HCT116 (cell line): ENCODE measurements around the gene ZSCAN26. TPM values are rescaled to one million over a fixed set of nuclear protein-coding genes. Genes with fewer than 3 reads are reported as not detected.

Source experiments
- ATAC-seq: fragments of 200-7000 bp; cut with Tn5 transposase; 2 replicates; pipeline ENCODE4 v1.9.1; 2020; ENCODE audit warnings: mild to moderate bottlenecking, moderate library complexity
- BruUV-seq: library from RNA; stranded (reverse); fragments of 400-500 nt; replicated peaks from 2 replicates; lab custom pipeline; 2021; lab: Mats Ljungman, UMichigan
- CTCF ChIA-PET: fragments of 300-600 bp; sonication (Branson Sonifier 250); formaldehyde crosslinking; loops from one replicate; lab custom pipeline; 2021; ENCODE audit warnings: antibody characterized with exemption; lab: Charles Lee
- POLR2A ChIA-PET: fragments of 300-600, 350-600 bp; sonication (Branson Sonifier 250); formaldehyde crosslinking; loops from one replicate; lab custom pipeline; 2021; ENCODE audit warnings: antibody characterized with exemption; lab: Charles Lee
- RAD21 ChIA-PET, 2 experiments: fragments of 300-600 bp; sonication (Branson Sonifier 250); formaldehyde crosslinking; loops; one replicate each; lab custom pipeline; 2023; ENCODE audit warnings: low total read pairs in 2 of 2; ENCODE audit not compliant: uncharacterized antibody in 2 of 2, unreplicated experiment in 2 of 2, low non-redundant PET in 1 of 2; lab: Charles Lee
- DNase-seq: peaks from one replicate; pipeline ENCODE4 v3.0.0-alpha.2; 2010; ENCODE audit warnings: low read depth, low spot score
- H2AFZ ChIP-seq: fragments of 200-600 bp; shearing (Covaris generic), sonication (generic); 2 replicates; pipeline ENCODE4 v1.6.1; 2017; ENCODE audit warnings: low read depth, mixed run types, mixed read lengths, antibody characterized with exemption, low read length; ENCODE audit not compliant: poor library complexity, severe bottlenecking
- H3K27ac ChIP-seq: 2 replicates; pipeline ENCODE4 v1.5.1; 2012; ENCODE audit warnings: low read depth, low read length
- H3K27me3 ChIP-seq: fragments of 200-600 bp; sonication (generic); 2 replicates; pipeline ENCODE4 v1.6.1; 2016; ENCODE audit warnings: mixed run types, low read length, mixed read lengths; ENCODE audit not compliant: insufficient read depth
- H3K36me3 ChIP-seq, 2 experiments: fragments of 200-500 bp in 1 of 2; fragments of 200-600 bp in 1 of 2; sonication (Bioruptor generic) in 1 of 2; sonication (generic) in 1 of 2; 2 replicates each; pipeline versions ENCODE4 v1.5.1 to v1.6.1; 2014 to 2016; ENCODE audit warnings: low read length in 2 of 2, inconsistent platforms in 1 of 2, mixed read lengths in 1 of 2, mixed run types in 1 of 2; ENCODE audit not compliant: insufficient read depth in 2 of 2, control insufficient read depth in 1 of 2
- H3K4me1 ChIP-seq, 2 experiments: fragments of 200-600 bp in 1 of 2; sonication (generic) in 1 of 2; 2 replicates each; pipeline versions ENCODE4 v1.5.1 to v1.6.1; 2012 to 2017; ENCODE audit warnings: low read length in 2 of 2, inconsistent platforms in 1 of 2, mild to moderate bottlenecking in 1 of 2, mixed read lengths in 1 of 2, mixed run types in 1 of 2, moderate library complexity in 1 of 2; ENCODE audit not compliant: insufficient read depth in 2 of 2, control insufficient read depth in 1 of 2
- H3K4me2 ChIP-seq: fragments of 200-600 bp; sonication (generic); 2 replicates; pipeline ENCODE4 v1.6.1; 2017; ENCODE audit warnings: mixed run types, low read length, mixed read lengths
- H3K4me3 ChIP-seq, 2 experiments: fragments of 200-600 bp in 1 of 2; sonication (generic) in 1 of 2; replicated peaks in 1 of 2; 2 replicates each; pipeline ENCODE4 v1.5.1; 2011 to 2016; ENCODE audit warnings: low read length in 2 of 2, control low read depth in 1 of 2, low read depth in 1 of 2, mild to moderate bottlenecking in 1 of 2, mixed read lengths in 1 of 2, mixed run types in 1 of 2
- H3K79me2 ChIP-seq: fragments of 200-600 bp; sonication (generic); 2 replicates; pipeline ENCODE4 v1.6.1; 2017; ENCODE audit warnings: mild to moderate bottlenecking, mixed run types, low read length, moderate library complexity, mixed read lengths; ENCODE audit not compliant: insufficient read depth
- H3K9ac ChIP-seq: fragments of 200-600 bp; sonication (generic); 2 replicates; pipeline ENCODE4 v1.6.1; 2016; ENCODE audit warnings: low read length, mixed read lengths
- H3K9me2 ChIP-seq: fragments of 200-600 bp; sonication (generic), shearing (Covaris generic); 2 replicates; pipeline ENCODE4 v1.6.1; 2017; ENCODE audit warnings: mixed run types, mild to moderate bottlenecking, moderate library complexity; ENCODE audit not compliant: insufficient read depth
- H3K9me3 ChIP-seq, 2 experiments: fragments of 200-500 bp in 1 of 2; fragments of 200-600 bp in 1 of 2; sonication (Bioruptor generic) in 1 of 2; sonication (generic) in 1 of 2; 2 replicates each; pipeline ENCODE4 v1.6.1; 2014 to 2017; ENCODE audit warnings: low read length in 2 of 2, mixed read lengths in 2 of 2, inconsistent platforms in 1 of 2, low read depth in 1 of 2, mild to moderate bottlenecking in 1 of 2, mixed run types in 1 of 2, moderate library complexity in 1 of 2; ENCODE audit not compliant: control insufficient read depth in 1 of 2, insufficient read depth in 1 of 2
- H4K20me1 ChIP-seq: fragments of 200-600 bp; sonication (generic), shearing (Covaris generic); 2 replicates; pipeline ENCODE4 v1.6.1; 2017; ENCODE audit warnings: mixed run types, mild to moderate bottlenecking, moderate library complexity; ENCODE audit not compliant: insufficient read depth
- CEBPB ChIP-seq: IDR thresholded peaks from 2 replicates; pipeline ENCODE4 v1.6.1; 2012; ENCODE audit warnings: low read depth
- JUND ChIP-seq: IDR thresholded peaks from 2 replicates; pipeline ENCODE4 v1.6.1; 2012
- POLR2A ChIP-seq: IDR thresholded peaks from 2 replicates; pipeline ENCODE4 v1.7.0; 2011; ENCODE audit warnings: borderline replicate concordance; ENCODE audit not compliant: insufficient read depth, insufficient read length; ENCODE audit errors: extremely low read depth
- POLR2AphosphoS5 ChIP-seq: IDR thresholded peaks from 2 replicates; pipeline ENCODE4 v1.6.1; 2011; ENCODE audit warnings: mild to moderate bottlenecking, low read depth, low read length, moderate library complexity
- RAD21 ChIP-seq: IDR thresholded peaks from 2 replicates; pipeline ENCODE4 v1.6.1; 2012; ENCODE audit warnings: low read depth, mild to moderate bottlenecking
- SIN3A ChIP-seq: IDR thresholded peaks from 2 replicates; pipeline ENCODE4 v1.6.1; 2012; ENCODE audit warnings: low read depth
- SP1 ChIP-seq: IDR thresholded peaks from 2 replicates; pipeline ENCODE4 v1.6.1; 2012; ENCODE audit warnings: low read depth
- ZFX ChIP-seq: fragments of 450-650 bp; IDR thresholded peaks from 2 replicates; pipeline ENCODE4 v1.6.1; 2017
- intact Hi-C: fragments of 100-400 bp; cut with micrococcal nuclease; formaldehyde crosslinking; loops from 2 replicates; pipeline ENCODE4 v1.10.0; 2022
- total RNA-seq: library from RNA; stranded (reverse); gene quantifications from one replicate; pipeline ENCODE4 v1.2.1, GENCODE V29; 2021; ENCODE audit not compliant: unreplicated experiment

ZSCAN26 gene
- total RNA-seq, 1 experiment from 2014 or later, result 10.3 TPM

- Histone ChIP-seq H3K9ac (no peak overlapping the region), H4K20me1 (no peaks in the 10 kb centered on the region), H3K36me3 (peaks cover 9 to 17% of the 10 kb centered on the region in 2 experiments; a peak in 2 of 4 replicates), H3K4me2 (no peak overlapping the region), H2AFZ (no peak overlapping the region), H3K4me1 (no peaks in the 10 kb centered on the region), H3K27me3 (no peaks in the 10 kb centered on the region), H3K79me2 (no peaks in the 10 kb centered on the region), H3K9me3 (no peaks in the 10 kb centered on the region), H3K27ac (no peak overlapping the region), H3K4me3 (no peak overlapping the region), H3K9me2 (no peaks in the 10 kb centered on the region)
- DNase-seq (no peak), ATAC-seq (no peak)
- CTCF ChIA-PET, result no interaction called here
- RAD21 ChIA-PET, result no interaction called here
- BruUV-seq, result no TSS peak
- POLR2A ChIA-PET, result no interaction called here
- TF ChIP-seq RAD21 (no peak), POLR2A (no peak)
- intact Hi-C loops, result no loop called here
These were observed 23.0 kb upstream of the ZSCAN26 start for GRCh38 chr6:28243946-28244345.

- H2AFZ ChIP-seq, result no peak overlapping the region
- H3K4me1 ChIP-seq, result no peaks in the 10 kb centered on the region
- no peak overlapping the region for H3K4me3 ChIP-seq
- CTCF ChIA-PET, result no interaction called here
- DNase-seq (no peak), ATAC-seq (no peak)
- no TSS peak for BruUV-seq
- no peaks in the 10 kb centered on the region for H3K9me3 ChIP-seq
- no peak for TF ChIP-seq POLR2AphosphoS5
- TF ChIP-seq JUND, result no peak
- TF ChIP-seq ZFX, result no peak
- TF ChIP-seq CEBPB, result no peak
- no peak for TF ChIP-seq SP1
- no peak for TF ChIP-seq RAD21
- TF ChIP-seq SIN3A, result no peak
- no peaks in the 10 kb centered on the region for H3K9me2 ChIP-seq
- H3K4me2 ChIP-seq, result no peak overlapping the region
- H3K27me3 ChIP-seq, result no peaks in the 10 kb centered on the region
- no peak overlapping the region for H3K9ac ChIP-seq
- POLR2A ChIA-PET, result no interaction called here
- RAD21 ChIA-PET, result no interaction called here
- intact Hi-C loops, result no loop called here
- no peaks in the 10 kb centered on the region for H4K20me1 ChIP-seq
- no peak overlapping the region for H3K27ac ChIP-seq
- H3K36me3 ChIP-seq, result peaks cover 9 to 17% of the 10 kb centered on the region in 2 experiments; a peak in 2 of 4 replicates
- H3K79me2 ChIP-seq, result 0 out of 2 replicates have a peak, but pooled peaks cover under 1% of the 10 kb centered on the region
These were observed 21.6 kb upstream of the ZSCAN26 start for GRCh38 chr6:28245206-28245941.
